ENCODE data around the gene ENTPD8.
"Not testable (repeated sequence)": the region's sequence is repeated elsewhere in the genome, so short reads cannot be mapped to it uniquely, and the experiment has no call there.

The ENTPD8 gene

DNA sequence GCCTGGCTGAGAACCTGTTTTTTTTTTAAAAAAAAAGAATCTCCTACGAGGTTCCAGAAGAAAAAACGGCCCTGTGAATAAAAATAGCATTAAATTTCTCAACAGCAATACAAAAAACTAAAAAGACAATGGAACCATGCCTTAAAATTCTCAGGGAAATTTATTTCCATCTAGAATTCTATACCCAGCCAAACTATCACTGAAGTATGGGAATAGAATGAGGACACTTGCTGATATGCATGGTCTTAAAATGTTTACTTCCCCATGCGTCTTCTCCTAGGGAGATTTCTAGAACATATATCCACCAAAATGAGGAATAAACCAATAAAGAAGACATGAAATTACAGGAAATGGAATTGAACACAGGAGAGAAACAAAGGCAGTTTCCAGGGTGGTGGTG lies 34.5 kb upstream of the ENTPD8 start:
- DNase-seq (ENCODE audit: low spot score): no peak

DNA sequence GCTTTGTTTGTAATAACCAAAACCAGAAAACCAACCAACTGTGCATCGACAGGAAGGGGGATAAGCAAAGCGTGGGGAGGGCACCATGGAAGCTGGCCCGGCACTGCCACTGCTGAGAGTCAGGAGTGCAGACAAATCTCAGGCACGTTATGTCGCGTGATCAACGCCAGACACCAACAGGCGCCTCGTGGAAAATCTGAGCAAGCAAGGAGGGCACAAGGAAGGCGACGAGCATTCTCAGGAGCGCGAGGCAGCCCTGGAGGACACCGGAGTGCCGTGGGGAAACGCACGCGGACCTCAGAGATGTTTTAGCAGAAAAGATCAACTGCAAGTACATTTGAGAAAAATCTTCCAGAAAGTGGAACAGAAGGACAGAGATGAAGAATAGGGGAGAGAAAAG lies 33.1 kb upstream of the ENTPD8 start:
- no peak for DNase-seq (ENCODE audit: low spot score)

DNA sequence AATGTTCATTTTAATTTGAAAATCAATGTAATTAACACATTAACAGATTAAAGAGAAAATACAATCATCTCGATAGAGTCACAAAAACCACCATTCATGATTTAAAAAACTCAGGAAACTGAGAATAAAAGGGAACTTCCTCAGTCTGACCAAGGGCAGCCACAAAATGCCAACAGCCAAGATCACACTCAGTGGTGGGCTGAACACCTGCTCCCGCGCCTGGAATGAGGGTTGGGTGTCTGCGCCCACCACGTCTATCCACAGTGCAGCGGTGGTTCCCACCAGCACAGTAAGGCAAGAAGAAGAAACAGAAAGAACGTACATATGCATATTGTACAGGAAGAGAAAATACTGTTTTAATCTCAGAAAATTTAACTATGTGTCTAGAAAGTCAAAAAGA lies 29.6 kb upstream of the ENTPD8 start:
- DNase-seq (ENCODE audit: low spot score): no peak

DNA sequence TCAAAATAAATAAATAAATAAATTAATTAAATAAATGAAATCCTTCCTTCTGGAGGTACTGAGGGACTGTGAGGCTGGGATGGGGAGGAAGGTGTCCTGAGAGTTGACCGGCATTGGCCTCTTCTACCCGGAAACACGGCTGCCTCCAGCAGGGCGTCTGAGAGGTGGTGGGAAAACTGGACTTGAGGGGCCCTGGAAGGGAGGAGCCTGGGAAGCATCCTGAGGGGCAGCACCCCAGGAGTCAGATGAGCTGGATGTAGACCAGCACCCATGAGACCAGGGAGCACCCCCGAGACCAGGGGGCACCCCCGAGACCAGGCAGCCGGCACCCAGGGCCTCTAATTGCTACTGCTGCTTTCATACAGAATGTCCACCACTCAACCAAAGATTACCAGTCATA lies 26.7 kb upstream of the ENTPD8 start:
- DNase-seq (ENCODE audit: low spot score): no peak

DNA sequence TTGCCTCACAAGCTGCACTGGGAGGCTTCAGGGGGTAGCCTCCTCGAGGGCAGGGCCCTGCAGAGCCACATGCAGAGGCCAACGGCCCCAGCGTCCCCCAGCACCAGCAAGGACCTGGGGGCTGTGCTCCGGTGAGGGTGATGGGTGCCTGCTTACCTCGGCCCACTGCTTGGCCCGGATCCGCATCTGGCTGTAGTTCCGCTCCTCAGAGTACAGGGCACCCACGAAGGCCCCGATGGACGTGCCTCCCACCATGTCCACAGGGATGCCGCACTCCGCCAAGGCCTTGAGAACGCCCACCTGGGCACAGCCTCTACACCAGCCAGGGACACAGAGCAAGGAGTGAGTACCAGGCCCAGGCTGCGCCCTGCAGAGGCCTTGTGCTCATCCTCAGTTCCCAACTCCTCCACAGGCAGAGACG lies 26.0 kb upstream of the ENTPD8 start:
- DNase-seq (ENCODE audit: low spot score): no peak

DNA sequence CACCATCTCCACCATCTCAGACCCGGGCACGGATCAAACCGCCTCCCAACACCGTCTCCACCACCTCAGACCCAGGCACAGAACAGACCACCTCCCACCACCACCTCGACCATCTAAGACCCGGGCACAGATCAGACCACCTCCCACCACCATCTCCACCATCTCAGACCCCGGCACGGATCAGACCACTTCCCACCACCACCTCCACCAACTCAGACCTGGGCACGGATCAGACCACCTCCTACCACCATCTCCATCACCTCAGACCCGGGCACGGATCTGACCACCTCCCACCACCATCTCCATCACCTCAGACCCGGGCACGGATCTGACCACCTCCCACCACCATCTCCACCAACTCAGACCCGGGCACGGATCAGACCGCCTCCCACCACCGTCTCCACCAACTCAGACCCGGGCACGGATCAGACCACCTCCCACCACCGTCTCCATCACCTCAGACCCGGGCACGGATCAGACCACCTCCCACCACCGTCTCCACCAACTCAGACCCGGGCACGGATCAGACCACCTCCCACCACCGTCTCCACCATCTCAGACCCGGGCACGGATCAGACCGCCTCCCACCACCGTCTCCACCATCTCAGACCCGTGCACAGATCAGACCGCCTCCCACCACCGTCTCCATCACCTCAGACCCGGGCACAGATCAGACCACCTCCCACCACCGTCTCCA lies 25.4 kb upstream of the ENTPD8 start:
- DNase-seq (ENCODE audit: low spot score): not testable (repeated sequence)

DNA sequence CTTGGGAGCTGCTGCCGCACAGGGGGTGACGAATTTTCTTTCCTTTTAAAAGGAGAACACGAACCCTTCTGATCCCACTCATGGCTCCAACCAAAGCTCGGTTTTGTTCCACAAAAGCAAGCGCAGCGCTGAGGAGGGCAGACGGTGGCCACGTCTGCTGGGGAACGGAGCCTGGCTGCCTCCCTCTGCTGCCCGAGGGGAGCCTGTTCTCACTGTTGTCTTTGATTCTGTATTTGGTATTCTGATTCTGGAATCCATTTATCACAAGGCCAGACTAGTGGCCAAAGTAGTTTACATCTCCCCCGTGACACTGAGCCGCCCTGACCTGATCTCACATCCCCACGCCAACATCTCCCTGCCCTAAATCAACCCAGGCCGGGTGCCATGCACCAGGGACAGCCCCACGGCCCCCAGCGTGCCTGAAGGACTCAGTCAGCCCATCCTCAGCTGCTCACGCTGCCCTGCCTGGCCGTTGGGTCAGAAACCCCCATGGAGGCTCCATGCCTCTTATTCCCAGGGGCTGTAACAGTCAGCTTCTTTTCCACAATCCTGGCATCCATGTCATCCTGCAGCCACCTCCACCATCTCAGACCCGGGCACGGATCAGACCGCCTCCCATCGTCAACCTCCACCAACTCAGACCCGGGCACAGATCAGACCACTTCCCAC lies 24.7 kb upstream of the ENTPD8 start:
- DNase-seq (ENCODE audit: low spot score): no peak

DNA sequence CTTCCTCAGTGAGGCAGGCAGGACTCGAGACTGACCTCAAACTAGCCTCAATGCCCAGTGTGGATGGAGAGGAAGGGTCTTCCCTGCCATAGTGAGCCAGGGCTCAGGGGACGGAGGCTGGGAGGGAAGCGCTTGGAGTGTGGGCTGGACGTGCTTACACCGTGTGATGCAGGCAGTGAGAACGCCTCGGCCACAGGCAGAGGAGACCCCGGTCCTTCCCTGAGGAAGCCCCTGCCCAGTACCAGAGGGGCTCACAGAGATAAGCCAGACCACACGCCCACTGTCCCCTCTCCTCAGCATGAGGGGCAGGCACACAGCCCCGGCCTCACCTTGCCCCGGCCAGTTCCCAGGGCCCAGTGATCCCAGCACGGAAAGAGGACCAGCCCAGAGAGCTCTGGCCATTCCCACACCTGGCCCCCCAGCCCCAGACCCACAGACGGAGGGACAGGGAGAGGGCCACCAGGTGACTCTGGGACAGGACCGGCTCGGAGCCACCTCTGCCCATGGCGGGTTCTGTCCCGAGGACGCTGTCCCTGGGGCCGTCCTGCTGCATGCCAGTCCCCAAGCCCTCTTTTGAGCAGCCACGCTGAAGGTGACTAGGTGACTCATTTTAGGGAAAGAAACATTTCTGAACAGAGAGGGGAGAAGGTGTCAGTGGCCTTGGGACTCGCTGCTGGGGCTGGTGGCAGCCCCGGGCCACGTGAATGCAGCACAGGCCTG lies 24.0 kb upstream of the ENTPD8 start:
- DNase-seq (ENCODE audit: low spot score): no peak

DNA sequence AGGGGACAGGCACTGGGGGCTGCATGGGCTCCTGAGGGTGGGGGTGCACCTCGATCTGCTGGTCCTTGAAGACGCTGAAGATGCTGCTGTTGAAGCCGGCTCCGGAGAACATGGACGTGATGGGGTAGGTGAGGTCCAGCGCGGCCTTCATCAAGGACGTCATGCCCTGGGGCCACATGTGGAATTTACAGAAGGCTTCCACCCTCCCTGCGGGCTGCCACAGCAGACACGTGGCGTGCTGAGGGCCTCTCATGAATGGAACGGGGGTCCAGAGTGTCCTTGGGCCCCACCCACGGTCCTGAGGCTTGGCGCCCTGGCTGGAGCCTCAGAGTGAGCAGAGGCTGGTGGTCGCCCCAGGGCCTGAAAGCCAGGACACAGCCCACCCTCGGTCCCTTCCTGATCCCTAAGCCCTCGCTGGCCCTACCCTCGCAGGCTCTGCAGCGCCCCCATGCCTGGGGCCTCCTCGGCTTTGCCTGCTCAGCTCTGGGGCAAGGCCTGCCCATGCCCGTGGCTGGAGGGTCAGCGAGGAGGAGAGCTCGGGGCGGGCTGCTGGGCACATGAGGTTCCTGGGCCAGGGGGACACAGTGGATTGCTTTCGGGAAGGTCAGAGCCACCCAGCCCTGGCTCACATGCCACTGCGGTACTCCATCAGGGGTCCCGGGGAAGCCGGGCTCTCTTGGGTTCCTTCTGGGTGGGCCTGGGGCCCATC lies 23.3 kb upstream of the ENTPD8 start:
- DNase-seq (ENCODE audit: low spot score): no peak

DNA sequence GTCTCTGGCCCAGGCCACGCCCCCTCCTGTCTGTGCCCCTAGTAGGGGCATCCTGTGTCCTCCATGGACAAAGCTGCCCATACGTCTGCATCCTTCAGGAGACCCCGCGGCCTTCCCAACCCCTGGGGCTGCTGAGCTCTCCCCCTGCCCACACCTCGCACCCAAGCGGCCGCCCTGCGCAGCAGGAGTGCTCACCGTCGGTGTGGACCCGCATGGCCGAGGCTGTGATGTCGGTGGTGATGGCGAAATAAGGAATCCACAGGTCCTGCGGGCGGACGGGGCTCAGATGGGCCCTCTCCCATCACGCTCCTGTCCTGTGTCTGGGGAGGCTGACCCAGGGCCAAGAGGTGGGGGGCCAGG lies 22.8 kb upstream of the ENTPD8 start:
- DNase-seq (ENCODE audit: low spot score): no peak

DNA sequence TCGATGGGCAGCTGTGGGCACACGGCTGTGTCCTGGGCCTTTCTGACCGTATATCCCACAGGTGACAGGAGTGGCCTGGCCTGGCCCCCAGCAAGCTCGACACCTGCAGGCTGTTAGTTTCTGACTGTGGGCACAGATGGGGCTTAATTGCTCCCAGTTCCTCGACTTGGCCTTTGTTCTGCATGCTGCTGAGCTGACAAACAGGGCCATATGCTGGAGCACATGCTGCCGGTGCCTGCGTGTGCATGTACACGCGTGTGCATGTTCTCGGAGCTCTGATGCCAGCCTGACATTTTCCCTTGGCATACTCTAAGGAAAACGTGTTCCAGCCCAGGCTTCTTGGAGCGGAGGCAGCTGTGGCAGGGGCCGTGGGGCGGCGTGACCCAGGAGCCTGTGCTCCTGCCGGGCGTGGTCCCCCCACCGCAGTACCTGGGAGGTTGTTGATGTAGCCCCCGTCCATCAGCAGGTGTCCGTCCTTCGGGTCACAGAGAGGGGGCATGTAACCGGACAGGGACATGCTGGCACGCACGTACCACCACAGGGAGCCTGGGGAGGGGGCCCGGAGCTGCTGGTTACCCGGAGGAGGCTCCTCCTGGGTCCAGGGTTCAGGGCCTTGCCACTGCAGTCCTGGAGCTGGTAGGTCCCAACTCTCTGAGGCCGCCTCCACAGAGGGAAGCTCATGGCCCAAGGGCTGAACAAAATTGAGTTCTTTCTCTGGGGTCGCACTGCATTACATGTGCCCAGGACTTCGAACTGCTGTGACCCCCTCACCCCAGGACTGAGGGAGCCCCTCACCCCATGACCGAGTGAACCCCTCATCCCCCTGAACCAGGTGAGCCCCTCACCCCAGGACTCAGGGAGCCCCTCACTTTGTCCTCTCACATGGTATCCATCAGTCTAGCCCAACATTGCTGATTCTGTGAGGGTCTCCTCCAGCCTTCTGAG lies 22.1 kb upstream of the ENTPD8 start:
- no peak for DNase-seq (ENCODE audit: low spot score)

DNA sequence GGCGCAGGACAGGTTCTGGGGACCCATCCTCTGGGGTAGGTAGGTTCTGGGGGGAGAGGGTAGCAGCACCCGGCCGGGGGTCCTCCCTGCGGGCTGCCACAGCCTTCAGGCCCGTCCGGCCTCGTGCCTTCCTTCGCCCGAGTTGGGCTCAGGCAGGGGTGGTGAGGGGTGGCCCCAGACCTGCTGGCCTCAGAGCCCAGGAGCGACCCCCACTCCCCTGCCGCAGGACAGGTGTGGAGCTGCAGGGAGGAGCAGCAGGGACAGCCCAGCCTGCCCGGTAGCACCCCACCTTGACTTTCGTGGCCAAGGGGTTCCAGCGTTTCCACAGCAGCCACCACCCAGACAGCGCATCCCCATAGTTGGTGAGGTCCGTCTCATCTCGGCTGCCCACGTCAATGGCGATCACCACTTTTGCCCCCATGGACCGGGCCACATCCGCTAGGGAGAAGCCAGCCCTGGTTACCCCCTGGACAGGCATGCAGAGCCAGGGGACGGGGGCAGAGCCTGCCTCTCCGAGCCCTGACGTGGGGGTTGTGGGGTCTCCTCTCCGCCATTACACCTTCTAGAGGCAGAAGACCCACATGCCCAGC lies 21.3 kb upstream of the ENTPD8 start:
- DNase-seq (ENCODE audit: low spot score): no peak

DNA sequence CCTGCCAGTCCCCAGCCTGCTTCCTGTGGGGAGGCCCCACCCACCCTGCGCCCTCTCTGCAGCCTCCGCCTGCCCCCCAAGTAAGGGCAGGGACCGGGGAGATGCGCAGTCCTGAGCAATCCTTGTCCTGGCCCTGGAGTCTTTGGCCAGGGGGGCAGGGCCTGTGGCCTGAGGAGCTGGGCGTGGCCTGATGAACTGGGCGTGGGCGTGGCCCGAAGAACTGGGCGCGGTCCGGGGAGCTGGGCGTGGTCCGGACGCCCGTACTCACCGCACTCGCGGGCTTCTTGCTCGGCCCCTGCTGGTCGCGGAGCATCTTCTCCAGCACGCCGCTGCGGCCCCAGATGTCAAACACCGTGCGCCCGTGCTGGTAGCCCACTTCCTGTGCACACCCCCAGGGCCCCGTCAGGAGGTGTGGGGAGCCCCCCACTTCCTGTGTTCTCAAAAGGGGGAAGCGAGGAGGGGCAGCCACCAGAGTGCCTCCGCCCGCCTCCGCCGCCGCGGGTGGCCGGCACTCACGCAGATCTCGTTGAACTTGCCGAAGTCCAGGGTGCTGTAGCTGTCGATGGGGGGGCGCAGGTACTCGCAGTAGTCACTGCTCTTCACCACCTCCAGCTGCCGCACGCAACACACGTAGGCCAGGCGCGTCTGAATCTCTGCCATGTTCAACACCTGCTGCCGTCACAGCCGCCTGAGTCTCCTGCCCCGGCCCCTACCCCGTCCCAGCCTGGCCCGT lies 20.7 kb upstream of the ENTPD8 start:
- peak; percentile 80 for DNase-seq (ENCODE audit: low spot score)

DNA sequence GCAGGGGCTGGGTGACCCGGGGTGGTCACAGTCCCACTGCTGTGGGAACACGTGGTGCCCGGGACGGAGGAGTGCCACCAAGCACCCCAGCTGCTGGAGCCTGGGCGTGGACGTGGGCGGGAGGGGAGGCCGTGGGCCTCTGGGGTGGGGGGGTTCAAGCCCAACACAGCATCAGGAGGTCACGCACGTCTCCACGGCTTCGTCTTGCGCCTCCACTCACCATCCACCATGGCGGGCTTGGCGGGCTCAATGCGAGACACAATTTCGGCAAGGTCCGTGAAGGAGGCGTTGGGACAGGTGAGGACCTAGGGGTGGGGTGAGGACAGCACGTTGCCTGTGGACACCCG lies 20.1 kb upstream of the ENTPD8 start:
- DNase-seq (ENCODE audit: low spot score): no peak

DNA sequence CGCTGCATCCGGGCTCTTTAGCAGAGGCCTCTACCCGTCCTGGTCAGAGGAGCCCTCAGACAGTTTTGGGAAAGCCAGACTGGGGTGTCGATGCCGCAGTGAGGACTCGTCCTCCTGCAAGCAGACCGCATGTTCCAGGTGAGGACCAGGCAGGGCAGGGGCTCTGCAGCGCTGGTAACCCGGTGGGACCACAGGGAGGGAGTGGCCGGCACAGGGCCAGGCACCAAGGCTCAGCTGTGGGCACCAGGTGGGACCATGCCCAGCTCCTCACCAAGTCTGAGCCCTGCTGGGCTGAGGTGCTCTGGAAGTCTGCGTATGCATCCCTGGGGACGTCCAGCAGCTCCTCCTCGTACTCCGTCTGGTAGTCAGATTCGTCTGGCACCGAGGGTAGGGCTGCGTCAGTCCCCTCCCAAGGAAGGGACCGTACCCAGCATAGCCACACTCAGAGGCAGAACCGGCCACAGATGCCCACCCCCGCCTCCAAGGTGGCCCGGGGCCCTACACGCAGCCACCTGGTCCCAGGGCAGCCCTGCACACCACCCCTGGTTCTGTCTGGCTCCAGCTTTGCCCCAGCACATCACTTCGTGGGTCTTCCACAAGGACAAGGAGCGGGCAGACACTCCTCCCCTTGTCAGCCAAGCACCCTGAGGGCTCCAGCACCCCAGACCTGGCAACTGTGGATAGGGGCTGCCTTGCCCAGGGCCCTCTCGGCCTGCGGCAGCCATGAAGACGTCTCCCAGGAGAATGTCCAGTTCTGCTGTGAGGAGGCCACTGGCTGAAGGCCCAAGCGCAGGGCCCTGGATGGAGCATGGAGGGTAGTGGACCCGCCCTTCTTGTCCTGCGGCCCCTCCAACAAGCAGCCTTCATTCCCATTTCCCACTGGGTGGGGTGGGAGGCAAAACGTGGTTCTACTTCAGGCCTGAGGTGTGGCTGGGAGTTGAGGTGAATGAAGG lies 19.5 kb upstream of the ENTPD8 start:
- no peak for DNase-seq (ENCODE audit: low spot score)

DNA sequence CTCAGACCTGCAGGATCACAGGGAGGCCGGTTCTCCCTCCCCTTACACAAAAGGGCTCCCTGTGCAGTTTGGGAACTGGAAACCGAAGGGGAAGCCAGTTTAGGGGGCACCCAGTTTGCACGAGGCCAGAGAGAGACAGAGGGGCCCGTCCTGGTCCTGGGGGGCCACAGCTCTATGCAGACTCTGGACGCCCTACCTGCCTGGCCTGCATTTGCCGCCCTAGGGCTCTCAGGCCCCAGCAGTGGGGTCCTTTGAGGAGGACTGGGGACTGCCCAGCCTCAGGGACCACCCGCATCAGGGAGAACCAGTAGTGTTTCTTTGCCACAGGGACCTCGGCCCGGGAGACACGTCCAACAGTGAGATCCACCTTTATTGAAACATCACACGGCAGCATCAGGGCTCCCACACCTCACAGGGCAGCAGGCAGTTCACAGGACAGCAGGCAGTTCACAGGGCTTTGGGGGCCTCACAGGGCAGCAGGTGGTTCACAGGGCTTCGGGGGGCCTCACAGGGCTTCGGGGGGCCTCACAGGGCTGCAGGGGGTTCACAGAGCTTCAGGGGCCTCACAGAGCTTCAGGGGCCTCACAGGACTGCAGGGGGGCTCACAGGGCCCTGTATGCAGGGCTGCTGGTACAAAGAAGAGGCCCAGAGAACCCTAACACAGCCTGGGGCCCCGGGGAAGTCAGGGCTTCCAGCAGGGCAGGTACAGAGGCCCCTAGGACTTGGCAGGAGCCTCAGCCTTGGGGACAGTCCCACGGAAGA lies 18.6 kb upstream of the ENTPD8 start:
- no peak for DNase-seq (ENCODE audit: low spot score)

DNA sequence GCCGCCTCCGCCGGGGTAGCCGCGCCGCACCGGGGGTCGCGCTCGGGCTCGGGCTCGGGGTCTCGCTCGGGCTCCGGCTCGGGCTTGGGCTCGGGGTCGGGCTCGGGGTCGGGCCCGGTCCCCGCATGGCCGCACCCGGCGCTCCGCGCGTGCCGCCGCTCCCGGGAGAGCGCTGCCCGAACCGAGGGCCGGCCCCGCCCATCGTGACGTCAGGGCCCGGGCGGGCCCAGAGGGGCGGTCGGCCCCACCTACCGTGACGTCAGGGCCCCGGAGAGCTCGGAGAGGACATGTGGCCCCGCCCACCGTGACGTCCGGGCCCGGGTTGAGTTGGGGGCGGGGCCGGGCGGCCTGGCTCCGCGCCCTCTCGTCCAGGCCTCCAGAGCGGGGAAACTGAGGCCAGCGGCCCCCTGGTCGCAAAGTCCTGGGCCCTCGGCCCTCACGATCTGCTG lies 18.0 kb upstream of the ENTPD8 start, which contains the start of gene NSMF:
NSMF (minus strand) TSS at position 183 of the 449 bp plus-strand sequence. CDS start 232 bp downstream, outside the sequence.
- DNase-seq (ENCODE audit: low spot score): peak; percentile 92

All from CD4-positive, alpha-beta T cell treated with Interleukin-6 at 100 ng/mL for 8 hours (primary cell).